Endothelial cell of umbilical vein (primary cell): ENCODE measurements around the gene CD164L2. TPM values are rescaled to one million over a fixed set of nuclear protein-coding genes. Genes with fewer than 3 reads are reported as not detected.

Experiments used
- BruUV-seq: library from RNA; stranded (reverse); fragments of 400-500 nt; replicated peaks from 2 replicates; lab custom pipeline; 2021; lab: Mats Ljungman, UMichigan
- CTCF ChIA-PET: fragments of 300-600, 350-600 bp; sonication (Branson Sonifier 250); formaldehyde crosslinking; loops from one replicate; lab custom pipeline; 2021; ENCODE audit warnings: antibody characterized with exemption, inconsistent platforms; lab: Charles Lee
- POLR2A ChIA-PET: fragments of 300-600, 350-600 bp; sonication (Branson Sonifier 250); formaldehyde crosslinking; loops from one replicate; lab custom pipeline; 2021; ENCODE audit warnings: antibody characterized with exemption, inconsistent platforms; lab: Charles Lee
- DNase-seq: peaks from one replicate; pipeline ENCODE4 v3.0.0-alpha.2; 2011; ENCODE audit warnings: low read depth, low spot score
- FAIRE-seq: peaks from 2 replicates; lab custom pipeline; 2011; peaks lifted over from hg19 to GRCh38; lab: Jason Lieb, UNC
- H2AFZ ChIP-seq: 2 replicates; pipeline ENCODE4 v1.6.0; 2012; ENCODE audit warnings: low read depth, low read length, control low read depth, inconsistent platforms
- H3K27ac ChIP-seq: 2 replicates; pipeline ENCODE4 v1.5.1; 2011; ENCODE audit warnings: low read depth, mild to moderate bottlenecking, control low read depth, low read length, moderate library complexity; ENCODE audit not compliant: insufficient read depth
- H3K27me3 ChIP-seq, 2 experiments: 2 replicates each; pipeline versions ENCODE4 v1.6.0 to v1.6.1; 2011; ENCODE audit warnings: low read length in 2 of 2, mixed read lengths in 1 of 2; ENCODE audit not compliant: control insufficient read depth in 2 of 2, insufficient read depth in 2 of 2
- H3K36me3 ChIP-seq, 2 experiments: 2 replicates in 1 of 2; 3 replicates in 1 of 2; pipeline ENCODE4 v1.5.1; 2011; ENCODE audit warnings: low read length in 2 of 2, mild to moderate bottlenecking in 1 of 2, moderate library complexity in 1 of 2; ENCODE audit not compliant: control insufficient read depth in 2 of 2, insufficient read depth in 2 of 2; ENCODE audit errors: extremely low read depth in 1 of 2
- H3K4me1 ChIP-seq: 3 replicates; pipeline ENCODE4 v1.5.1; 2011; ENCODE audit warnings: mild to moderate bottlenecking, low read length; ENCODE audit not compliant: control insufficient read depth, insufficient read depth; ENCODE audit errors: extremely low read depth
- H3K4me2 ChIP-seq: 2 replicates; pipeline ENCODE4 v1.6.1; 2011; ENCODE audit warnings: low read length, control low read depth, mixed read lengths; ENCODE audit not compliant: insufficient read depth
- H3K4me3 ChIP-seq, 3 experiments: fragments of 200-600 bp in 1 of 3; sonication (generic), shearing (Covaris generic) in 1 of 3; replicated peaks in 1 of 3; 2 replicates each; pipeline ENCODE4 v1.5.1; 2011 to 2016; ENCODE audit warnings: control low read depth in 3 of 3, low read length in 3 of 3, mild to moderate bottlenecking in 2 of 3, inconsistent platforms in 1 of 3, low read depth in 1 of 3, moderate library complexity in 1 of 3; ENCODE audit not compliant: insufficient read depth in 1 of 3
- H3K79me2 ChIP-seq: 2 replicates; pipeline ENCODE4 v1.6.0; 2012; ENCODE audit warnings: low read length, inconsistent platforms; ENCODE audit not compliant: control insufficient read depth, insufficient read depth
- H3K9ac ChIP-seq: replicated peaks from 2 replicates; pipeline ENCODE3; 2011; ENCODE audit warnings: low read length, control low read depth; ENCODE audit not compliant: insufficient read depth; ENCODE audit errors: extremely low read depth
- H3K9me1 ChIP-seq: replicated peaks from 3 replicates; pipeline ENCODE4 v1.6.0; 2011; ENCODE audit warnings: mild to moderate bottlenecking, low read length; ENCODE audit not compliant: control insufficient read depth, insufficient read depth; ENCODE audit errors: extremely low read depth
- H3K9me3 ChIP-seq: replicated peaks from 2 replicates; pipeline ENCODE4 v1.5.1; 2012; ENCODE audit warnings: low read length, inconsistent platforms; ENCODE audit not compliant: control insufficient read depth, insufficient read depth
- H4K20me1 ChIP-seq: replicated peaks from 2 replicates; pipeline ENCODE3; 2011; ENCODE audit warnings: mild to moderate bottlenecking, low read length; ENCODE audit not compliant: control insufficient read depth, insufficient read depth; ENCODE audit errors: extremely low read depth
- EZH2 ChIP-seq: IDR thresholded peaks from 2 replicates; pipeline ENCODE4 v1.6.1; 2012; ENCODE audit warnings: borderline replicate concordance, low read depth, mild to moderate bottlenecking, moderate library complexity, low read length, inconsistent platforms; ENCODE audit not compliant: severe bottlenecking
- FOS ChIP-seq: IDR thresholded peaks from 2 replicates; pipeline ENCODE4 v1.6.1; 2011; ENCODE audit warnings: mild to moderate bottlenecking, low read length, moderate library complexity, borderline replicate concordance; ENCODE audit not compliant: insufficient read depth
- GATA2 ChIP-seq: IDR thresholded peaks from 2 replicates; pipeline ENCODE4 v1.7.0; 2011; ENCODE audit warnings: low read depth, mild to moderate bottlenecking, moderate library complexity, mixed read lengths, low read length; ENCODE audit not compliant: insufficient read length, insufficient read depth
- POLR2A ChIP-seq: IDR thresholded peaks from 2 replicates; pipeline ENCODE4 v1.6.1; 2012; ENCODE audit warnings: low read depth, mild to moderate bottlenecking, control low read depth, low read length
- dilution Hi-C: fragments of 300-500 bp; cut with MboI; formaldehyde crosslinking; loops from one replicate; pipeline ENCODE4 v1.15.0; 2019; ENCODE audit warnings: low sequenced_read_pairs; ENCODE audit not compliant: extremely low pct_ligation_motif_present
- intact Hi-C: fragments of 100-400 bp; cut with micrococcal nuclease; formaldehyde crosslinking; loops from one replicate; pipeline ENCODE4 v1.10.0; 2022
- polyA plus RNA-seq, 4 experiments: library from polyadenylated mRNA; depleted of rRNA in 3 of 4; stranded (reverse) in 3 of 4; unstranded in 1 of 4; fragments of >200 nt; gene quantifications; 2 replicates each; pipeline versions ENCODE4 v1.2.1 to v1.2.3, GENCODE V29; 2011 to 2012; ENCODE audit warnings: missing spikeins in 1 of 4
- total RNA-seq: library from RNA; stranded (reverse); gene quantifications from 2 replicates; pipeline ENCODE4 v1.2.3, GENCODE V29; 2021
- TF ChIP-seq, protein P1 (sequence below), 2 donors: IDR thresholded peaks; 1 replicate in 1 of 2; 2 replicates in 1 of 2; pipeline ENCODE4 v1.5.1; 2011; ENCODE audit warnings: low read length in 2 of 2, mild to moderate bottlenecking in 2 of 2, moderate library complexity in 2 of 2, control low read depth in 1 of 2, inconsistent platforms in 1 of 2, low read depth in 1 of 2; ENCODE audit not compliant: insufficient read depth in 1 of 2; ENCODE audit errors: extremely low read depth in 1 of 2
- TF ChIP-seq, protein P2 (sequence below): IDR thresholded peaks from 2 replicates; pipeline ENCODE4 v1.6.1; 2011; ENCODE audit not compliant: insufficient read depth, insufficient read length

CD164L2 gene
- total and polyA plus RNA-seq, 2 donors (not counting 3 experiments of a cell fraction or from before 2014, with no cell fraction given): not detected

DNA sequence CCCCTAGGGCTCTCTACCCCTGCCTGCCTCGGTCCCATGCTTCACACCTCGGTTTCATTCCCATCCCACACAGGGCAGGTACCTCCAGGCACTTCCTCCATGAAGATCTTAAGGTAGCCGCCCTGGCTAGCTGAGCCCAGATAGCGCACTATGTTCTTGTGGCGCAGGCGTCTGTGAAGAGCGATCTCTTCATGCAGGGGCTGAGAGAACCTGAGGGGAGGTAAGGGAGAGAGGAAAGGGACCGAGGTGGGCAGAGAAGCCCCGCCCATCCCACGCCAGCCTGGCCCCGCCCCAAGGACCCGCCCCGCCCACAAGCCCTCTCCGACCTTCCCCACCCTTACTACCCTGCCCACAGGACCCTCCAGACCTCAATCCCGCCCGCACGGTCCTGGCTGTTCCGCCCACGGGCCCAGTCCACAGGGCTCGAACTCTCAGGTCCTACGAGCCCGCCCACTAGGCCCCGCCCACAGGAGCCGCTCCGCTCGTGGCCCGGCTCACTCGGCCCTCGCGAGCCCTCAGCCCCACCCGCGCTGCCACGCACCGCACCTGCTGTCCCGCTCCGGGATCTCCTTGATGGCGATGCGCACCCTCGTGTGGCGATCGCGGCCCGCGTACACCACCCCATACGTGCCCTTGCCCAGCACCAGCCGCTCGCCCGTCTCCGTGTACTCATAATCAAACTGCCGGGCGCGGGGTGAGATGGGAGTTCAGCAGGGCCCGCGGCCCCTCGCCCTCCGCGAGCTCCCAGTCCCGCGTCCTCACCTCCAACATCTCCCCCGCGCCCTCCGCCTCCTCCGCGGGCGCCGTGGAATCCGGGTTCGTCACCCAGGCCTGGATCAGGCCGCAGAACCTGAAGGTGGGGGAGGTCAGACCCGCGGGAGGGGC lies 22.7 kb downstream of the CD164L2 start:
- dilution Hi-C loops: no loop called here
- H3K9me1 ChIP-seq: no peaks in the 10 kb centered on the region
- no peak overlapping the region for H3K27ac ChIP-seq
- H3K4me1 ChIP-seq: peaks cover 6% of the 10 kb centered on the region
- ChIA-PET POLR2A (no interaction called here), CTCF (interaction anchor here (2.5 to 3.4 kb wide), 2 partner anchors 28 to 35 kb away, joined by 11 to 45 read pairs; no protein-coding TSS in a partner anchor)
- TF ChIP-seq, protein P1, sequence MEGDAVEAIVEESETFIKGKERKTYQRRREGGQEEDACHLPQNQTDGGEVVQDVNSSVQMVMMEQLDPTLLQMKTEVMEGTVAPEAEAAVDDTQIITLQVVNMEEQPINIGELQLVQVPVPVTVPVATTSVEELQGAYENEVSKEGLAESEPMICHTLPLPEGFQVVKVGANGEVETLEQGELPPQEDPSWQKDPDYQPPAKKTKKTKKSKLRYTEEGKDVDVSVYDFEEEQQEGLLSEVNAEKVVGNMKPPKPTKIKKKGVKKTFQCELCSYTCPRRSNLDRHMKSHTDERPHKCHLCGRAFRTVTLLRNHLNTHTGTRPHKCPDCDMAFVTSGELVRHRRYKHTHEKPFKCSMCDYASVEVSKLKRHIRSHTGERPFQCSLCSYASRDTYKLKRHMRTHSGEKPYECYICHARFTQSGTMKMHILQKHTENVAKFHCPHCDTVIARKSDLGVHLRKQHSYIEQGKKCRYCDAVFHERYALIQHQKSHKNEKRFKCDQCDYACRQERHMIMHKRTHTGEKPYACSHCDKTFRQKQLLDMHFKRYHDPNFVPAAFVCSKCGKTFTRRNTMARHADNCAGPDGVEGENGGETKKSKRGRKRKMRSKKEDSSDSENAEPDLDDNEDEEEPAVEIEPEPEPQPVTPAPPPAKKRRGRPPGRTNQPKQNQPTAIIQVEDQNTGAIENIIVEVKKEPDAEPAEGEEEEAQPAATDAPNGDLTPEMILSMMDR (IDR thresholded peaks at IDR 0.05; ENCODE audit: extremely low read depth in 1 of 2, insufficient read depth in 1 of 2, low read depth in 1 of 2, low read length in 2 of 2): no peak
- no peak for TF ChIP-seq EZH2
- TF ChIP-seq, protein P2, sequence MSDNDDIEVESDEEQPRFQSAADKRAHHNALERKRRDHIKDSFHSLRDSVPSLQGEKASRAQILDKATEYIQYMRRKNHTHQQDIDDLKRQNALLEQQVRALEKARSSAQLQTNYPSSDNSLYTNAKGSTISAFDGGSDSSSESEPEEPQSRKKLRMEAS: no peak
- TF ChIP-seq GATA2: no peak
- TF ChIP-seq POLR2A: no peak
- no peak for TF ChIP-seq FOS
- no peak for FAIRE-seq
- H3K4me2 ChIP-seq: no peak overlapping the region
- peaks cover 0 to 2% of the 10 kb centered on the region in 2 experiments for H3K36me3 ChIP-seq
- H3K4me3 ChIP-seq: no peak overlapping the region
- no peaks in the 10 kb centered on the region for H4K20me1 ChIP-seq
- H2AFZ ChIP-seq: no peak overlapping the region
- intact Hi-C loops: no loop called here
- H3K9me3 ChIP-seq: no peaks in the 10 kb centered on the region
- no TSS peak for BruUV-seq
- no peaks in the 10 kb centered on the region for H3K79me2 ChIP-seq
- no peaks in the 10 kb centered on the region for H3K27me3 ChIP-seq
- DNase-seq: no peak
- H3K9ac ChIP-seq: no peak overlapping the region
